Retinal pigment epithelial cell (primary cell): ENCODE results near the gene JAML.
A peak's percentile ranks its signal among the peaks of the same experiment; 100 is the strongest.

Source experiments
- DNase-seq: peaks from one replicate; pipeline ENCODE4 v3.0.0-alpha.2; 2010; ENCODE audit warnings: low read depth
- H3K4me3 ChIP-seq: 2 replicates; pipeline ENCODE4 v1.5.1; 2011; ENCODE audit warnings: mild to moderate bottlenecking, low read length, control low read depth, moderate library complexity
- TF ChIP-seq, protein P1 (sequence below): conservative IDR thresholded peaks from 2 replicates; pipeline ENCODE4 v1.5.1; 2011; ENCODE audit warnings: low read depth, low read length, control low read depth, inconsistent platforms

Gene JAML

DNA sequence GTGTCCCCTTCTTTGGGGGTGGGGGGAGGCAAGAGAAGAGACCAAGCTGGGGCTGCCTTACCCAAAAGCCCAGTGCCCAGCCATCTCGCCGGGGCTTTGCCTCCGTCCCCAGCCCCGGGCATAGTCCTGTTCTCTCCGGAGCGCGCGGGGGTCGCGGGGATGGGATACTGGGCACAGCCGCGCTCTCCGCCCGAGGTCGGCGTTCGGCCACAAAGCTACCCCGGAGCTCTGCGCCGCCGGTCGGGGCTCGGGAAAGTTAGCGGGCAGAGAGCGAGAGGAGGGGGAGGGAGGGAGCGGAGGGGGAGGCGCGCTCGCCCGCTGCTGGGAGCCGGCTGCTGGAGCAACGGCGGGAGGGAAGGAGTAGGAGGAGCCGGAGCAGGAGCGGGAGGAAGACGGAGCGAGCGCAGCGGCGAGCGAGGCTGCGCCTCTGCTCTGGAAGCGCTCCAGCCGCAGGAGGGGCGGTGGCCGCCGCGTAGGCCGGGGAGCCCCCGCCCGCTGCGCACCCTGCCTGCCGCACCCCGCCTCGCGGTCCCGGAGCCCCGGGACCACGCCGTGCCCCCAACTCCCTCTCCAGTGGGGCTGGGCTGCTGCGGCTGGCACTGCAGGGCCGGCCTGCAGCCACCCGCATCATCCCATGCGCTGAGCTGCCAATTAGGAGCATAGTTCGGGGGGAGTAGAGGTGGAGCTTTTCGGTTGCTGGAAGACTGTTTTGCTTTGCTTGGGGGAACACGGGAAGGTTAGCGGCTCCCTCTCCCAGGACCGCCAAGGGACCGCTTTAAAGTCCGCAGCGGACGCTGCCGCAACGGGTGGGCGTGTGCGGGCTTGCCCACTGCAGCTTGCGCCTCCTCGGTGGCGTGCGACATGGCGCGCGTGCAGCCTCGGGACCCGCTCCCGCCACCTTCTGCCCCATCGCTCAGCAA lies 72.0 kb downstream of the JAML start, which contains the start of gene SCN4B:
TSS of gene SCN4B (minus strand) at position 272 of the 920 bp plus-strand sequence. CDS start at position 122, 150 bp downstream.
- TF ChIP-seq, protein P1, sequence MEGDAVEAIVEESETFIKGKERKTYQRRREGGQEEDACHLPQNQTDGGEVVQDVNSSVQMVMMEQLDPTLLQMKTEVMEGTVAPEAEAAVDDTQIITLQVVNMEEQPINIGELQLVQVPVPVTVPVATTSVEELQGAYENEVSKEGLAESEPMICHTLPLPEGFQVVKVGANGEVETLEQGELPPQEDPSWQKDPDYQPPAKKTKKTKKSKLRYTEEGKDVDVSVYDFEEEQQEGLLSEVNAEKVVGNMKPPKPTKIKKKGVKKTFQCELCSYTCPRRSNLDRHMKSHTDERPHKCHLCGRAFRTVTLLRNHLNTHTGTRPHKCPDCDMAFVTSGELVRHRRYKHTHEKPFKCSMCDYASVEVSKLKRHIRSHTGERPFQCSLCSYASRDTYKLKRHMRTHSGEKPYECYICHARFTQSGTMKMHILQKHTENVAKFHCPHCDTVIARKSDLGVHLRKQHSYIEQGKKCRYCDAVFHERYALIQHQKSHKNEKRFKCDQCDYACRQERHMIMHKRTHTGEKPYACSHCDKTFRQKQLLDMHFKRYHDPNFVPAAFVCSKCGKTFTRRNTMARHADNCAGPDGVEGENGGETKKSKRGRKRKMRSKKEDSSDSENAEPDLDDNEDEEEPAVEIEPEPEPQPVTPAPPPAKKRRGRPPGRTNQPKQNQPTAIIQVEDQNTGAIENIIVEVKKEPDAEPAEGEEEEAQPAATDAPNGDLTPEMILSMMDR = no peak
- peak within 1 kb of the TSS; percentile 39 for H3K4me3 ChIP-seq
- DNase-seq = no peak

DNA sequence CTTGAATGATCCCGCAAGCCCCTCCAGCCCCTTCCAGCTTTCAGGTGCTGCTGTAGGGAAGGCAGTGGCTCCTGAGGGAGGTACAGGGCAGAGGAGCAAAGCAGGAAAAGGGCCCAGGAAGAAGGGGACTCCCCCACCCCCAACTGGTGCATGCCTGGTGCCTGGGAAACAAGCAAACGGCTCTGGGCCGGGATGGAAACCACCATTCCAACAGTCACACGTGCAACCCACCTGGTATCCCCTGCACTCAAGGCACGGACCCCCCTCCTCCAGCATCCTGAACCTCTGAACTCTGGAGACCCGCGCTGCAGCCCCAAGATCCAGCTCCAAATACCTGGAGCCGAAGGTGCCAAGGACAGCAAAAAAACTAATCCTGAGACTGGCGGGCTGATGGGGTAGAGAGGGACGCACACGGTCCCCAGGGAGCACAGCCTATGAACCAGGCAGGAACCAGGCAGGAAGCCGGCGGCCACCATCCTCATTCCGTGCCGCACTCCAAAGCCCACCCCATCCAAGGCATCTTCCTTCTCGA lies 72.7 kb downstream of the JAML start:
- DNase-seq = no peak
- TF ChIP-seq, protein P1 = no peak
- H3K4me3 ChIP-seq = peak overlapping the region; percentile 30

DNA sequence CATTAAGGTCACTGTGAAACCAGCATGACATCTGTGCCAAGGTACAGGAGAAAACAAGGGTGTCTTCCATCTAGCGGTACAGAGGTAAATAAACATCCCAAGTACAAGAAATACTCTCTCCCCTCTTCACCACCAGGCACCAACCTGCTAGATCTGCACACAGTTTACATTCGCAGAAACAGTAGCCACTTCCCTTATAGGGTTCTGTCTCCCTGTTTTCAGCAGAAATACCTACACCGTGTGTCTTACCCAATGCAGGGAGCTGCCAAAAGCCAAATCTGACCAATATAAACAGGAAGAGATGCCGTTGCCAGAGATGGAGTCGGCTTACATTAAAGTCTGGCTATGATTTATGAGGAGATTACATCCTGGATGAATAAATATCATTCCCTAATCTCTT lies 73.4 kb downstream of the JAML start:
- TF ChIP-seq, protein P1 = no peak
- no peak overlapping the region for H3K4me3 ChIP-seq
- DNase-seq = no peak

DNA sequence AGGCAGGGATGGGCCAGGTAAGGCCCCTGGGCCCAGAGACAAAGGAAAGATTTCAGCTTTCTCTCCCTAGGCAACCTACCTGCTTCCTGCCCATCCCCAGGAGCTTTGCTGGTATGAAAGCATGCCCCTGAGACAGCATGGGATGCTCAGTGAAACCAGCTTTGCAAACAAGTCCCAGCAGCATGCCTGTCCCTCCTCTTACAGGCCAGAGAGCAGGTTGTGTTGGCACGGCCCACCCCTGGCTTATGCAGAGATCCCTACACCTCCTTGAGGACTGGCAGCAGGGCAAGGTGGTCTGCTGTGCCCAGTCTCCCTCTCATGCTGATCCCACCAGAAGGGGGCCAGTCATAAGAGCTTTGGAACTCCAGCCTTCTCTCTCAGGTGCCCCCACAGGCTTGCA lies 75.3 kb downstream of the JAML start:
- DNase-seq = no peak
- TF ChIP-seq, protein P1 = no peak
- no peak overlapping the region for H3K4me3 ChIP-seq

DNA sequence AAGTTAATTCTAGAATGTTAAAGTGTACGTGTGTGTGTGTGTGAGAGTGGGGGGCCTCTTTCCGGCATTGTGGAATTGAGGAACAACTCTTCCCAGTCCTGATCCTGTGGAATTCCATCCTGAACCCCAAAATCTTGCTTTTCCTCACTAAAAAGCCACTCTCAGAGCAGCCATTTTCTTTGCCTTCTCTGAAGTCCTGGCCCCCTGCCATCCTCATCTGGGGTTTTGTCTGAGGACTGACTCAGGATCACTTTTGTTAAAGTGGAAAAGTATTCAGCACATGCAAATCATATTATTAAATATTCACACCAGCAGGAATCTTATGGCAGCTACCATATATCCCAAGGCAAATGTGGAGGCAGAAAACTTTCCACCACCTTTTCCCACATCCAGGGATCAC lies 76.0 kb downstream of the JAML start:
- TF ChIP-seq, protein P1 = no peak
- H3K4me3 ChIP-seq = no peak overlapping the region

DNA sequence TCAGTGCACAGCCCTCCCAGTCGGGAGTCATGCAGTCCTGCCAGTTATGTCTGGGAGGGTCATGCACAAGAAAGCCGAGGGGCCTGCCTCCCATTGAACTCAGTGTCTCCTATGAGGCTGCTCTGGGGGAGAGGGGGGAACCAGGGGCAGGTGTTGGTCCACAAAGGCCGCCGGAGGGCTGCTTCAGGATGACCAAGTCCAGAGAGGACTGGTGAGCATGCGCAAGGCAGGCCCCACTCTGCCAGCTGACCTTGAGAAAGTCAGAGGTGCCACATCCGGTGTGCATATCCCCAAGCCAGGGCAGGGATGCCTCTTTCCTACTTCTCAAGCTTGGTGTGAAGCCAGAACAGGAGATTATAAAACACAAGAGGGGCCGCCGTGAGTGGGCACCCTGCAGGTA lies 76.6 kb downstream of the JAML start:
- DNase-seq = no peak
- H3K4me3 ChIP-seq = no peak overlapping the region
- TF ChIP-seq, protein P1 = no peak

More for the DNA sequence above, 76.0 kb downstream of the JAML start:
- DNase-seq = no peak

DNA sequence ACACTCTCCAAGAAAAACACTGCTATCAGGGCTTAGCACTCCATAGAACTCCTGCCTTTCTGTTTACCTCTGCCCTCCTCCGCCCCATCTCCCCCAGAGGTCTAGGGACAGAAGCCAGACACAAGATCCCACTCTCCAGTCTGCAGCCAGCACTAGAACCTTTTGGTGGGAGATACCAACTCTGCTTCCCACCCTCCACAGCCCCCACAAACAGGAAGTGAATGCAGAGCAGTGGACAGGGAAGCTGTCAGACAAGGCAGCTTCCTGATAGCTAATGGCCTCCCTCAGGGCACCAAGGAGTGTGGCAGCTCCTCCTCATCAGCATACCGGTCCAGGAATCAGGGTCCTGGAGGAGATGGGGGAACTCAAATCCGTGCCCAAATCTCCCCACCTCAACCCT lies 77.3 kb downstream of the JAML start:
- H3K4me3 ChIP-seq = no peak overlapping the region
- DNase-seq = no peak
- TF ChIP-seq, protein P1 = no peak
